Mucosa of descending colon (tissue), 3 donors: ENCODE measurements around the gene MRC2. TPM values are rescaled to one million over a fixed set of nuclear protein-coding genes. Genes with fewer than 3 reads are reported as not detected.

Experiments
- ATAC-seq: fragments of 200-7000 bp; cut with Tn5 transposase; one replicate; pipeline ENCODE4 v1.9.1; 2020; ENCODE audit warnings: mild to moderate bottlenecking, moderate library complexity
- DNase-seq, 3 donors: peaks; one replicate each; pipeline ENCODE4 v3.0.0-alpha.2; 2020
- H3K36me3 ChIP-seq: fragments of 200-600 bp; one replicate; pipeline ENCODE4 v1.8.0; 2021; ENCODE audit warnings: low read depth, mild to moderate bottlenecking
- H3K4me1 ChIP-seq: fragments of 200-600 bp; one replicate; pipeline ENCODE4 v1.8.0; 2021; ENCODE audit warnings: low read depth, mild to moderate bottlenecking
- H3K4me3 ChIP-seq: fragments of 200-600 bp; one replicate; pipeline ENCODE4 v1.8.0; 2021; ENCODE audit warnings: mild to moderate bottlenecking
- H3K9me3 ChIP-seq: fragments of 200-600 bp; one replicate; pipeline ENCODE4 v1.8.0; 2021; ENCODE audit warnings: mild to moderate bottlenecking
- CTCF ChIP-seq: fragments of 200-600 bp; IDR thresholded peaks from one replicate; pipeline ENCODE4 v1.8.0; 2022; ENCODE audit warnings: antibody characterized with exemption, mild to moderate bottlenecking
- intact Hi-C, 2 donors: fragments of 100-400 bp; cut with DNase I in 1 of 2; cut with micrococcal nuclease in 1 of 2; formaldehyde crosslinking; loops; one replicate each; pipeline versions ENCODE4 v1.11.0 to v1.11.1; 2022; cut with DNase I, micrococcal nuclease
- long read RNA-seq, 2 donors: library from polyadenylated mRNA; unstranded; transcript quantifications; one replicate each; pipeline ENCODE4 v2.0.0, GENCODE V29; 2019 to 2021
- total RNA-seq, 3 donors: library from RNA; stranded (reverse); fragmentation: NEBNext Ultra II Directional in 2 of 3; extraction: Animal tissue kit (Norgen Biotek cat#: 25700) in 2 of 3; gene quantifications; one replicate each; pipeline versions ENCODE4 v1.2.1 to v1.2.4, GENCODE V29; 2021 to 2023
- donor health status: DM: no; HTN: no; CAD: no; lungs with moderate emphysema.
- donor health status: DM: no; HTN: no; CAD: no.
- donor health status: DM: no; HTN: yes; CAD: no.

Gene MRC2
- total RNA-seq = 10 to 100 TPM in 2 of 3 donors, 1 to 10 TPM in 1; 5.1 to 20.3 (median 10.8) TPM
- long read RNA-seq, donor 1, full-length matches to known transcripts = 6 of 48 reads
- long read RNA-seq, donor 1, partial matches to known transcripts = 36 of 48 reads
- long read RNA-seq, donor 1, other reads (novel, unspliced or antisense) = 6 of 48 reads
- long read RNA-seq, donor 2, partial matches to known transcripts = 1 of 1 reads
- long read RNA-seq, donor 2, other reads (novel, unspliced or antisense) = 0 of 1 reads

GRCh38 chr17:62627219-62627903, at the start of gene MRC2:
TSS of gene MRC2 (plus strand) at chr17:62627670. CDS start at chr17:62627803, 133 bp downstream.
- intact Hi-C loops = no loop called here
- ATAC-seq = peak; percentile 48
- Histone ChIP-seq H3K4me3 (peak within 1 kb of the TSS; percentile 14), H3K36me3 (no peaks in the 10 kb centered on the region), H3K9me3 (no peaks in the 10 kb centered on the region), H3K4me1 (peaks cover 5% of the 10 kb centered on the region)
- TF ChIP-seq CTCF = no peak
- peak; percentile 34 to 64 (median 53) for DNase-seq

- intact Hi-C loops = no loop called here
Measured at GRCh38 chr17:62578757-62579487, 48.5 kb upstream of the MRC2 start.

GRCh38 chr17:62580947-62581346, 46.5 kb upstream of the MRC2 start:
- no peaks in the 10 kb centered on the region for H3K4me1 ChIP-seq
- ATAC-seq = no peak
- peaks cover 6% of the 10 kb centered on the region for H3K36me3 ChIP-seq
- intact Hi-C loops = no loop called here
- no peak for TF ChIP-seq CTCF
- DNase-seq = no peak
- H3K9me3 ChIP-seq = no peaks in the 10 kb centered on the region
- no peak overlapping the region for H3K4me3 ChIP-seq

More at GRCh38 chr17:62578757-62579487, 48.5 kb upstream of the MRC2 start:
- no peak for ATAC-seq
- Histone ChIP-seq H3K4me3 (no peak overlapping the region), H3K36me3 (peaks cover 6% of the 10 kb centered on the region), H3K9me3 (no peaks in the 10 kb centered on the region), H3K4me1 (no peaks in the 10 kb centered on the region)
- no peak for DNase-seq
- TF ChIP-seq CTCF = no peak

- TF ChIP-seq CTCF = no peak
- H3K4me1 ChIP-seq = no peaks in the 10 kb centered on the region
- ATAC-seq (no peak), DNase-seq (no peak)
- no peak overlapping the region for H3K4me3 ChIP-seq
- no peaks in the 10 kb centered on the region for H3K9me3 ChIP-seq
- intact Hi-C loops = no loop called here
- peaks cover 6% of the 10 kb centered on the region for H3K36me3 ChIP-seq
Measured at GRCh38 chr17:62581764-62582163, 45.7 kb upstream of the MRC2 start.

GRCh38 chr17:62587554-62587953, 39.9 kb upstream of the MRC2 start:
- Histone ChIP-seq H3K9me3 (no peaks in the 10 kb centered on the region), H3K4me3 (no peak overlapping the region), H3K36me3 (peaks cover 5% of the 10 kb centered on the region), H3K4me1 (no peaks in the 10 kb centered on the region)
- DNase-seq (no peak), ATAC-seq (no peak)
- no peak for TF ChIP-seq CTCF
- intact Hi-C loops = no loop called here
